ENCODE measurements around the gene CPA1.

CPA1 gene

GRCh38 chr7:130396109-130396508 lies 15.8 kb downstream of the CPA1 start:
- DNase-seq (ENCODE audit: low read depth): no peak

GRCh38 chr7:130397051-130397757 lies 16.9 kb downstream of the CPA1 start:
- DNase-seq (ENCODE audit: low read depth): no peak

- no peak for DNase-seq (ENCODE audit: low read depth)
Measured at GRCh38 chr7:130397758-130398073, 17.4 kb downstream of the CPA1 start.

- DNase-seq (ENCODE audit: low read depth): no peak
Measured at GRCh38 chr7:130398526-130399090, 18.3 kb downstream of the CPA1 start.

GRCh38 chr7:130400120-130400572 lies 19.9 kb downstream of the CPA1 start:
- peak; percentile 84 for DNase-seq (ENCODE audit: low read depth)

GRCh38 chr7:130401101-130401500 lies 20.8 kb downstream of the CPA1 start:
- DNase-seq (ENCODE audit: low read depth): no peak

GRCh38 chr7:130401578-130401977 lies 21.3 kb downstream of the CPA1 start:
- no peak for DNase-seq (ENCODE audit: low read depth)

- DNase-seq (ENCODE audit: low read depth): no peak
Measured at GRCh38 chr7:130405003-130405402, 24.7 kb downstream of the CPA1 start.

- peak; percentile 96 for DNase-seq (ENCODE audit: low read depth)
Measured at GRCh38 chr7:130409067-130409711, 28.9 kb downstream of the CPA1 start.

- DNase-seq (ENCODE audit: low read depth): no peak
Measured at GRCh38 chr7:130409712-130410072, 29.4 kb downstream of the CPA1 start.

- DNase-seq (ENCODE audit: low read depth): no peak
Measured at GRCh38 chr7:130410868-130411541, 30.7 kb downstream of the CPA1 start.

GRCh38 chr7:130413201-130413600 lies 32.9 kb downstream of the CPA1 start:
- no peak for DNase-seq (ENCODE audit: low read depth)

GRCh38 chr7:130415006-130415405 lies 34.7 kb downstream of the CPA1 start:
- DNase-seq (ENCODE audit: low read depth): no peak

- DNase-seq (ENCODE audit: low read depth): no peak
Measured at GRCh38 chr7:130417213-130417612, 36.9 kb downstream of the CPA1 start.

GRCh38 chr7:130418306-130418705 lies 38.0 kb downstream of the CPA1 start:
- DNase-seq (ENCODE audit: low read depth): no peak

GRCh38 chr7:130419658-130420057 lies 39.4 kb downstream of the CPA1 start:
- DNase-seq (ENCODE audit: low read depth): peak; percentile 27

- DNase-seq (ENCODE audit: low read depth): no peak
Measured at GRCh38 chr7:130420943-130421578, 40.8 kb downstream of the CPA1 start.

- DNase-seq (ENCODE audit: low read depth): peak; percentile 77
Measured at GRCh38 chr7:130421684-130422083, 41.4 kb downstream of the CPA1 start.

- DNase-seq (ENCODE audit: low read depth): peak; percentile 34
Measured at GRCh38 chr7:130423501-130424037, 43.3 kb downstream of the CPA1 start.

GRCh38 chr7:130425796-130426195 lies 45.5 kb downstream of the CPA1 start:
- no peak for DNase-seq (ENCODE audit: low read depth)

GRCh38 chr7:130426564-130426963 lies 46.3 kb downstream of the CPA1 start:
- no peak for DNase-seq (ENCODE audit: low read depth)

- DNase-seq (ENCODE audit: low read depth): no peak
Measured at GRCh38 chr7:130429019-130429418, 48.7 kb downstream of the CPA1 start.

All from amniotic epithelial cell (primary cell).